ENCODE measurements around the gene PPM1N.

GRCh38 chr19:45467115-45467455 lies 31.2 kb upstream of the PPM1N start:
- TF ChIP-seq CTCF (IDR thresholded peaks at IDR 0.05; ENCODE audit: insufficient read depth, low read length) (no peak), REST (IDR thresholded peaks at IDR 0.05; ENCODE audit: insufficient replicate concordance, low read depth) (no peak), POLR2AphosphoS5 (IDR thresholded peaks at IDR 0.05; ENCODE audit: low read depth) (no peak)
